NCI-H1105 (cell line): ENCODE data around the gene ATP13A3.
"Not testable (repeated sequence)": the region's sequence is repeated elsewhere in the genome, so short reads cannot be mapped to it uniquely, and the experiment has no call there.

Experiments used
- DNase-seq: peaks from one replicate; lab custom pipeline; 2025; lab: John Stamatoyannopoulos, UW

ATP13A3 gene

DNA sequence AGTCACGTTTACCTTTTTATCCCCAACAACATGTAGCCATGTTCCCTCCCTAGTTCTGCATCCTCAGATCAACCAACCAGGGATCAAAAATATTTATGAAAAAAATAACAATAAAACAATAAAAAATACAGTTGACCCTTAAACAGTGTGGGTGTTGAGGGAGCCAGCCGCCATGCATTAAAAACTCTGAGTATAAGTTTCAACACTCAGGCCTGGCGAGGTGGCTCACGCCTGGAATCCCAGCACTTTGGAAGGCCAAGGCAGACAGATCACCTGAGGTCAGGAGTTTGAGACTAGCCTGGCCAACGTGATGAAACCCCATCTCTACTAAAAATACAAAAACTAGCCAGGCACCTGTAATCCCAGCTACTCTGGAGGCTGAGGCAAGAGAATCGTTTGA is 12.7 kb upstream of the ATP13A3 start:
- not testable (repeated sequence) for DNase-seq

DNA sequence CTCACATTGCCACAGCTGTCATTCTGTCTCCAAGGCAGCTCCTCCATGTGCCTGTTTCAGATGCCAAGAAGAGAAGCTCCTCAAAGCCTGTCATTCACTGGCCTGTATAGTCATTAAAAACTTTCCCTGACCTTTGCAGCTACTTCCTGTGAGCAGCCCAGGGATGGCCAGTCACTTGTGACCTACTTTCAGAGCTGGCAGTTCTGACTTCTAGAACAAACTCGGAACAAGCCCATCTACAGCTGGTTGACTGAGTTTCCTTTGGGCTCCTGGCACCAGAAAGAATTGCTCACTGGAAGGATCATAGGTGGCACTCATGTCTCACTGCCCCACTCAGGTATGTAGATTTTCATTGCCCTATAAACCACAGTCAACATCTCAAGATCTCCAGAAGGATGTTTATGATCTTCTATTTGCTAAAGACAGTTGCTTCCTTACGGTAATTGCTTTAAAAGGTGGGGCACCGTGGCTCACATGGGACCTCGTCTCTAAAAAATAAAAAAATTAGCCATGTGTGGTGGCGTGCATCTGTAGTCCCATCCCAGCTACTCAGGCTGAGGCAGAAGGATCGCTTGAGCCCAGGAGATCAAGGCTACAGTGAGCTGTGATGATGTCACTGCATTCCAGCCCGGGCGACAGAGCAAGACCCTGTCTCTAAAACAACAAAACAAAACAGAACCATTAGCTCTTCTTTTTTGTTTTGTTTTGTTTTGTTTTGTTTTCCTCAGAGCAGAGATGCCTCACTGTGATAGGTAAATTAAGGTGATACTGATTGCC is 11.2 kb upstream of the ATP13A3 start:
- DNase-seq = no peak

GRCh38 chr3:194496217-194496919 is 9.6 kb upstream of the ATP13A3 start:
- no peak for DNase-seq

GRCh38 chr3:194494951-194495374 is 8.2 kb upstream of the ATP13A3 start:
- DNase-seq = no peak

DNA sequence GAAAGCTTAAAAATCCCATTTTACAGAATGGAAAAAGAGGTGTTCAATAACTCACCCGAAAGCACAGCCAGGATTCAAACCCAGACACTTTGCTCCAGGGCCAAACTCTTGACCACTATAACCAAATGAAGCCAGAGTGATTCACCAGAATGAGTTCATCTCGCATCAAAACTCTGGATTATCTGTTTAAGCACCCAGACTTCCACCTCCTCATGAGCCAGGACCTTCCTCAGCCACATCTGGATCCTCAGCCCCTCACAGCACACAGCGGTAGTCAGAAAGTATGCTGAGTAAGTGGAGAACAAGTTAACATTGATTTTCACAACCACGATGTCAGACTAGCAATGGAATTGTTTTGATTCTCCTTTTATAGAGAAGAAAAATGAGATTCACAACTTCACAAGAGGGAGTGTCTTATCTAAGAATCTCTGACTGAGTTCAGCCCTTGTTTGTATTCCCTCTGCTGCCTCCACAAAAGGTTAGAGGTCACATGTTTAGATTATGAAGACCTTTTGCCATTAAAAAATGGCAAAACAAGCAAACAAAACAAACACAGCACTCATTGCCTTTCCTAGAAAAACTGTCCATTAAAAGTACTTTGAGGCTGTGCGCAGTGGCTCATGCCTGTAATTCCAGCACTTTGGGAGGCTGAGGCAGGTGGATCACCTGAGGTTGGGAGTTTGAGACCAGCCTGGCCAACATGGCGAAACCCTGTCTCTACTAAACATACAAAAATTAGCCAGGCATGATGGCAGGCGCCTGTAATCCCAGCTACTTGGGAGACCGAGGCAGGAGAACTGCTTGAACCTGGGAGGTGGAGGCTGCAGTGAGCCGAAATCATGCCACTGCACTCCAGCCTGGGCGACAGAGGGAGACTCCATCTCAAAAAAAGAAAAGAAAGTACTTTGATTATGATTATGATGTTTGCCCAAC is 7.5 kb upstream of the ATP13A3 start:
- DNase-seq = not testable (repeated sequence)

DNA sequence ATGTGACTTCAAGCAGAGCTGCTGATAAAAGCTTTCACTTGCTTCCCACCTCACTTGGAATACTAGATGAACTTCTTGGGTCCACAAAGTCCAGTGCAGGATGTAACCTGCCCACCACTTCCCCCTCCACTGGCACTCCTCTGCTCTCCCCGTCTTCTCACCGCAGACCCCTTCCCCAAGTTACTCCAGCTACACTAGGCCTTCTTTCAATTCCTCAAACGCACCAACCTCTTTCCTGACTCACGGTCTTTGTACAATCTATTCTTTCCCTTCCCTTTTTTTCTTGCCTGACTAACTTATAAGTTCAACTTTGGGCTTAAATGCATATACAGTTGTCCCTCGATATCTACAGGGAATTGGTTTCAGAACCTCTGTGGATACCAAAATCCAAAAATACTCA is 5.2 kb upstream of the ATP13A3 start:
- no peak for DNase-seq

DNA sequence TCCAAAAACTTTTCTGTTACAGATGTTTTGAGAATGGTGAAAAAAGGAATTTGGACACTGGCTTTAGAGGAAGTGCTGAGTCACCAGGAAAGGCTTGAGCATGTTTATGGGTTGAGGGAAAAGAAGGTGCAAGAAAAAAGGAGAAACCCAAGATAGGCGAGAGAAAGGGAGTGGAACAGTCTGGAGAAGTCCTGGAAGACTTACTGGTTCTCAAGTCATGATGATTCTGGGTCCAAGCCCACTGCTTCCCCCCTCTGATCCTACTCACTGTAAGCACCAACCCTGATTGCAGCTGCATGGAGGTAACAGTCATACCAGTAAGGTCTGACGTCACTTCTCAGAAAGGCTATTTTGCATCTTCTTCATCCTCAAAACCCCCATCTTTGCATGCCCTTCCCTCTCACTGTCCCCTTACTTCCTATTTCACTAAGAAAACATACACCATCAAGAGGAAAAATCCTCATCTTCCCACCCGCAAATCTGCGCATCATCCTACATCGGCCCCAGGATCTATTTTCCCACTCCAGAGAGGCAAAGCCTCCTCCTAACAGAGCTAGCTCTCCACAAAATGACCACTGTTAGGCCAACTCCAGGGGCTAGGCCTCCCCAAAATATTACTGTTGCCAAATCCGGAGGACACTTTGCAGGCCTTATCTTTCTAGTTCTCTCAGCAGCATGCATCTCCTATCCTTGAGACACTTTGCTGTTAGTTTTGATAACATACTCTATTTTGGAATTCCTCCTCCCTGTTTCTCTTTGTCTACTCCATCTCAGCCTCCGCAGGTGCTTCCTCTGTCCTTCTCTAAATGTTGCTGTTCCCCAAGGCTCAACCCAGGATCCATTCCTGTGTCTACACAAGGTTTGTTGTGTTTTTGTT is 3.2 kb upstream of the ATP13A3 start:
- no peak for DNase-seq

GRCh38 chr3:194488055-194488742 is 1.4 kb upstream of the ATP13A3 start:
- no peak for DNase-seq

DNA sequence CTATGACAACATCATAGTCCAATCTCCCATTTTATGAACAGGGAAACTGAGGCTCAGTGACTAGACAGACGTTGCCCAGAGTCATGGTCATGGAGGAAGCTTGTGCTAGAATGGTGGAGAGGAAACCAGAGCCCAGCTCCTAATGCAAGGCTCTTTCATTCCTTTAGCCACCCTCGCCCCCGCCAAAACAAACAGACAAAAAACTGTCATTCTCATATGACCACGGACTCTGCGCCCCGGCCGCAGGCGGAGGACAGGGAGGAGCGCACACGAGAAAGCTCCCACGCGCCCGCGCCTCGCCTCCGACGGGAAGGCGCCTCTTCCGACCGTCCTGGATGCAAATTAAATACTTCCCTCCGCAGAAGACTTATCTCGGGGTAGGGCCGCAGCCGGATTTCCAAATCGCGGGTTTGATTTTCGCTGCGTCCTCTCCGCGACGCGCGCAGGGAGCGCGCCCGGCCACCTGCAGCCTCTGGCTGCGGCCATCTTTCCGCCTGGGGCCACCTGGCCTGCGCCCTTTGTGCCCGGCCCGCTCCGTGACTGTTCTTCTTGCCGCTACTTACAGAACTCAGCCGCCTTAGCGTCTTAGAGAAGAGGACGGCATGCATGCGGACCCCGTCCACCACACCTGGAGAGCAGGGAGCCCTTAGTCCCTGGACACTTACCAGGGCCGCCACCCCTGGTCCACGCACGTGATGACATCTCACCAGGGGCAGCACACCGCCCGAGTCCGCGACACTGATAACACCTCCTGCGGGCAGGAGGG is 670 bp upstream of the ATP13A3 start:
- DNase-seq = peak; percentile 32

DNA sequence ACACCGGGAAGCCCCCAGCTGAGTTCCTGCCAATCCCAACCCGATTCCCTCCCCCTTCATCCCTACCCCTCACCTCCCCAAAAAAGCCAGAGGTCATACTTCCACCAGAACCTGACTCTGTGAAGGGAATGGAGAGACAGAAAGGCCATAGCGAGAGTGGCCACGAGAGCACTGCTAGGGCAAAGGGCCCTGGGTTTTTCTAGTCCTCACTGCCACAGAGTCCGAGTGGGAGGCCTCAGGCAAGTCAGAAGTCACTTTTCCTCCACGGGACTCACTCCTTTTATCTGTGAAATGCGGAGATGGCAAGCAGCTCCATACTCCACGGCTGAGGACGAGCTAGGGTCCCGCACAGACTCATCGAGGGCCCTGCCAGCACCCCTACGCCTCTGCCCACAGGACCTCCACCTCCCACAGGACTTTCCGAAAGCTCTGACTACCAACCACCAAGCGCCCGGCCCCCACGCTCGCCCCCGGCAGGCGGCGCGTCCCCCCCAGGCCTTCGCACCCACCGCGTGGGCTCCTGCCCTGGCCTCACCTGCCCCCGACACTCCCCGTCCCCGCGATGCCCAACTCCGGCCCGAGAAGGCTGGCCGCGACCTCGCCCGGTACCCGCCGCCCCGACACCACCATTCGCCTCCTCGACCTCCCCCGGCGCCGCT is 792 bp downstream of the ATP13A3 start:
- DNase-seq = no peak

DNA sequence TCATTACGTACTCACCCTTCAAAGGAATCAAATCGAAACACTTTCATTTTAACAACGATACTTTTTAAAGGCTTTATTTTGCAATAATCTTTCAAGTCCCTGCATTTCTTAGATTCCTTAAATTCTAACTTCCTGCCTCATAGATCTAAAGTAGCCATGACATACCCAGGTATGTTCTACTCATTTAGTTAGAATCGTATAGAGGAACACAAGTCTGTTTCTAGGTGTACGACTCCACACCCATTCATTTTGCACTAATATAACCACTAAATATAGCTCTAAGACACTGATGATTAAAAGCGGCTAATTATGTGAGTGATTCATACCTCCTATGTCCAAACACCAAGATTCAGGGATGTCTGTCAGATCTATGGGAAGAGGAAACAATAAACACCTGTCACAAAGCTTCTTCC is 1.3 kb downstream of the ATP13A3 start:
- DNase-seq = no peak

DNA sequence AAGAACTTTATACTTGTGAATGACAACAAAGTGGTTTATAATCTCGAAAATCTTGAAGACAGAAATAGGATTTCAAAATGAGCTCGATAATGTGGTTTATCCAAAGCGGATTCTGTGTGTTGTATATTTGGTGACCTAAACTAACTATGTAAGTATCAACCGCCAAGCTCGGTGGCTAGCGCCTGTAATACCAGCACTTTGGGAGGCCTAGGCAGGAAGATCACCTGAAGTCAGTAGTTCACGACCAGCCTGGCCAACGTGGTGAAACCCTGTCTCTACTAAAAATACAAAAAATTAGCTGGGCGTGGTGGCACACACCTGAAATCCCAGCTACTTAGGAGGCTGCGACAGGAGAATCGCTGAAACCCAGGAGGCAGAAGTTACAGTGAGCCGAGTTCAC is 2.2 kb downstream of the ATP13A3 start:
- no peak for DNase-seq

GRCh38 chr3:194483850-194484249 is 3.0 kb downstream of the ATP13A3 start:
- no peak for DNase-seq

GRCh38 chr3:194482830-194483229 is 4.0 kb downstream of the ATP13A3 start:
- DNase-seq = not testable (repeated sequence)

GRCh38 chr3:194482196-194482593 is 4.6 kb downstream of the ATP13A3 start:
- DNase-seq = no peak

DNA sequence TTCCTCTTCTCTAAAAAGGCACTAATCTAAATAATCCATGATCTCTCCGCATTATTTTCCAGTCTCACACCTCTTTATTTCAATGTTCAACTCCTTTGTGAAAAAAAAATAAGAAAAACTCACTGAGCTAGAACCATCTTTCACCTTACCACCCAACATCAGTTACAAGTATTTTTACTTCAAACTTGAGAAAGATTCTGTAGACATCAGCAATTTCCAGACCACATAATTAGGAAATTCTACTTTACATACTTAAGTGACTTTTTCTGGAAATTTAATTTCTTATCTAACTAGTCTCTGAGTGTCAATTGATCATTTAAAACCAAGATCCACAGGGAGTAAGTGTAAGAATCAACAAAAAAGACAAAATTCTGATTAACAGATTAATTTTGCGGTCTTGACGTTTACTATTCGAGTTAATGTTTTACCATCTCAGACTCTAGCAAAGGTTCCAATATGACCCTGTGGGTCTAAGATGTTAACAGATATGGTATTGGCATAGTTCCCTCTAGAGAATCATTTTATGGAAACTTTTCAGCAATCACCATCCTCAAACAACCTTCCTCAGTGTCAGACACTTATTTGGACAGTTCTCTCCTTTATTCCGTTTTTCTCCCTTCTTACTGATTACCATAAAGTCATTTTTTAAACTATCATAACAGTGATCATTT is 5.1 kb downstream of the ATP13A3 start:
- DNase-seq = no peak

DNA sequence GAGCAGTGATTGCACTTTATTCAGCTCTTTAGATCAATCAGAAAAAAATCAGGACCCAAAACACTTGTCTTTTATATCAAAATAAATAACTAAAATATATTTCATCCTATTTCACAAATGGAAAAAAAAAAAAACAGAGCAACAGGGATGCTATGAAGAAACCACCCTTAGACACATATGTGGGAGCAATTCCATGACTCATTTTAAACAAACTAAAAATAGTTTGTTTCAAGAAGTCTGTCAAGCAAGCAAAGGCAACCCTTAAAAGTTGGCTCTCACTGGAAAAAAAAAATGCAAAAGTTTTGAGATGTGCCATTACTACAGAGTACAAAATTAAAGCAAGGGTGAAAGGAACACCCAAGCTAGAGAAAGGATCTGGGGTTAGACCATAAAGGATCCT is 5.7 kb downstream of the ATP13A3 start:
- no peak for DNase-seq

DNA sequence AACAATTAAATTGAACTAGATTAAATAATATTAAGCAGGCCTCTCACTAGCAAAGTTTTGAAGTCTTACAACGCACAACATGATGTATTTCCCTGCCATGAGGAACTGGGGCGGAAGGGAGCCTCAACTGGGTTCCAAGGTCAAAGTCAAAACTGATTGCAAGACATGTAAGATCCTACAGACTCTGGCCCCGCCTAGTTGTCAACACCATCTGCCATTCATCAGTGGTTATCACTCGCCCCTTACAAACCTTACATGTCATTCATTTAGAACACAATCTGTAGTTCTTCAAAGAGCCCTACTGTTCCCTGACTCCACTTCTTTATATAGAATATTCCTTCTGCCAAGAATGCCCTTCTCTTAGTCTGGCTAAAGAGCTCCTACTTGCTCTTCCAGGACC is 10.0 kb downstream of the ATP13A3 start:
- DNase-seq = no peak

- peak; percentile 68 for DNase-seq
Observed at GRCh38 chr3:194475978-194476377, 10.8 kb downstream of the ATP13A3 start.
